PFSK-1 (cell line): ENCODE measurements around the gene PEX1.

Experiments used
- POLR2AphosphoS5 ChIP-seq: IDR thresholded peaks from 2 replicates; pipeline ENCODE4 v1.6.1; 2012; ENCODE audit warnings: low read depth, mild to moderate bottlenecking, control low read depth, low read length, moderate library complexity
- SIN3A ChIP-seq: IDR thresholded peaks from 2 replicates; pipeline ENCODE4 v1.6.1; 2012; ENCODE audit warnings: mild to moderate bottlenecking, low read length, moderate library complexity, borderline replicate concordance; ENCODE audit not compliant: insufficient read depth
- TF ChIP-seq, protein P1 (sequence below), 2 experiments: IDR thresholded peaks; 2 replicates each; pipeline versions ENCODE4 v1.6.1 to v1.8.0; 2011 to 2012; ENCODE audit warnings: low read depth in 2 of 2, low read length in 2 of 2, control low read depth in 1 of 2, inconsistent platforms in 1 of 2, mild to moderate bottlenecking in 1 of 2, moderate library complexity in 1 of 2; ENCODE audit not compliant: insufficient read depth in 1 of 2

DNA sequence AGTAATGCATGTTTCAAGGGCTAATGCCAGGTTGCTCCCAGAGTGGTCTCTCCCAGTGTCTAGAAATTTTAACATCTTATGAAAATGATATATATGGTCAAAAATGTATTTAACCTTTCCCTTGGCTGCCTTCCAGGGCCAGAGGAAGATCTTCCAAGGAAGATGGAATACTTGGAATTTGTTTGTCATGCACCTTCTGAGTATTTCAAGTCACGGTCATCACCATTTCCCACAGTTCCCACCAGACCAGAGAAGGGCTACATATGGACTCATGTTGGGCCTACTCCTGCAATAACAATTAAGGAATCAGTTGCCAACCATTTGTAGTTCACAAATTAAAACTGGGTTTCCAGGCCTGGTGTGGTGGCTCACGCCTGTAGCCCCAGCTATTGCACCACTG is 72.1 kb downstream of the PEX1 start:
- no peak for TF ChIP-seq POLR2AphosphoS5
- no peak for TF ChIP-seq SIN3A
- TF ChIP-seq, protein P1, sequence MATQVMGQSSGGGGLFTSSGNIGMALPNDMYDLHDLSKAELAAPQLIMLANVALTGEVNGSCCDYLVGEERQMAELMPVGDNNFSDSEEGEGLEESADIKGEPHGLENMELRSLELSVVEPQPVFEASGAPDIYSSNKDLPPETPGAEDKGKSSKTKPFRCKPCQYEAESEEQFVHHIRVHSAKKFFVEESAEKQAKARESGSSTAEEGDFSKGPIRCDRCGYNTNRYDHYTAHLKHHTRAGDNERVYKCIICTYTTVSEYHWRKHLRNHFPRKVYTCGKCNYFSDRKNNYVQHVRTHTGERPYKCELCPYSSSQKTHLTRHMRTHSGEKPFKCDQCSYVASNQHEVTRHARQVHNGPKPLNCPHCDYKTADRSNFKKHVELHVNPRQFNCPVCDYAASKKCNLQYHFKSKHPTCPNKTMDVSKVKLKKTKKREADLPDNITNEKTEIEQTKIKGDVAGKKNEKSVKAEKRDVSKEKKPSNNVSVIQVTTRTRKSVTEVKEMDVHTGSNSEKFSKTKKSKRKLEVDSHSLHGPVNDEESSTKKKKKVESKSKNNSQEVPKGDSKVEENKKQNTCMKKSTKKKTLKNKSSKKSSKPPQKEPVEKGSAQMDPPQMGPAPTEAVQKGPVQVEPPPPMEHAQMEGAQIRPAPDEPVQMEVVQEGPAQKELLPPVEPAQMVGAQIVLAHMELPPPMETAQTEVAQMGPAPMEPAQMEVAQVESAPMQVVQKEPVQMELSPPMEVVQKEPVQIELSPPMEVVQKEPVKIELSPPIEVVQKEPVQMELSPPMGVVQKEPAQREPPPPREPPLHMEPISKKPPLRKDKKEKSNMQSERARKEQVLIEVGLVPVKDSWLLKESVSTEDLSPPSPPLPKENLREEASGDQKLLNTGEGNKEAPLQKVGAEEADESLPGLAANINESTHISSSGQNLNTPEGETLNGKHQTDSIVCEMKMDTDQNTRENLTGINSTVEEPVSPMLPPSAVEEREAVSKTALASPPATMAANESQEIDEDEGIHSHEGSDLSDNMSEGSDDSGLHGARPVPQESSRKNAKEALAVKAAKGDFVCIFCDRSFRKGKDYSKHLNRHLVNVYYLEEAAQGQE (IDR thresholded peaks at IDR 0.05; ENCODE audit: insufficient read depth in 1 of 2, low read depth in 2 of 2, low read length in 2 of 2): no peak
